HG03175 (cell line): Measurements from ENCODE around the gene SH2D3C.

Experiments
- ATAC-seq: cut with Tn5 transposase; IDR thresholded peaks from one replicate; pipeline ENCODE4 v1.9.1; 2021; ENCODE audit warnings: mild to moderate bottlenecking, moderate library complexity; ENCODE audit not compliant: unreplicated experiment

SH2D3C gene

DNA sequence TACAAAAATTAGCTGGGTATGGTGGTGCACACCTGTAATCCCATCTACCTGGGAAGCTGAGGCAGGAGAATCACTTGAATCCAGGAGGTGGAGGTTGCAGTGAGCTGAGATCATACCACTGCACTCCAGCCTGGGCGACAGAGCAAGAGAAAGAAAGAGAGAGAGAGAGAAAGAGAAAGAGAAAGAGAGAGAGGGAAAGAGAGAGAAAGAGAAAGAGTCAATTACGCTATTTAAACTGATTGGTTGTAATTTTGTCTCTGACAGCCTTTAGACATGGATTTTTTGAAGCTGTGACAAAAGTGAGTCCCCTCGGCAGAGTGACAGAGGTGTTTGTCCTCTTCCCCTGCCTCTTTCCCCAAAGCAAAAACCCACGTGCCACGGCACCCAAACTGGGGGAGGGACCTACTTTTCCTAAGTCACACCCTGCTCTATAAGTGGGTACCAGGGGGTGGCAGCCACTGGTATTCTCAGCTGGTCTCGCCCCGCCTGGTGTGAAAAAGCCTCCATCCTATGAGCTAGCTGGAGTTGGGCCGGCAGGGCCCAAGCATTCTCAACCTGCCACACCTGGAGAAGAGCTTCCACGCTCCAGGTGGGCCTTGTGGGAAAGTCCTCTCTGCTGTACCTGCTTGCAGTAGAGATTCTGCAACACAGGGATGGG is 75.0 kb downstream of the SH2D3C start:
- no peak for ATAC-seq

DNA sequence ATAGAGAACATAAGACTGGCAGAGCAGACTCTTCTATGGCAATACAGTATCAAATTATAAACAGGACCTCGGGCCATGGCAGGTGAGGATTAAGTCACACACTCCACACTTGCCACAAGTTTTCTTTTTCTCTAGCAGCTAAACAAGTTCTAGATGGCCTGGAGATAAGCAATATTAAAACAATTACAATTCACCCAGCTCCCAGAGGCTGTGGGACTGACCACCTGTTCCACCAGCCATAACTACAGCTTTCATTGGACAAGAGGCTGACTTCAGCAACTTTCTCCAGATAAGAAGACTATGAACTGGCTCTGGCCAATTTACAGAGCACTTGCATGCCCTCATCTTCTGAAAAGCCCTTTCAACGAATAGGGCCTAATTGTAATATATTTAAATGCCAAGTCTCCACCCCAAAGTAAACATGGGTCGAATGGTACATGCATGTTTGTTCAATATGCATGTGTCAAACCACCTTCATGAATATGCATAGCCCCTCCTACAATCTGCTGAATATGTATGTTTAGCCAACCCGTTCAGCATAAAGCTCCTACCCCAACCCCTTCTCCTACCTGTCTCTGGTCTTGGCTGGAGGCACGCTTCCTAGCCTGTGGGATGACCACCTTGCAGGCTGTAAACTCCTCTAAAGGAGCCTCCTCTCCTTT is 77.7 kb downstream of the SH2D3C start:
- no peak for ATAC-seq

DNA sequence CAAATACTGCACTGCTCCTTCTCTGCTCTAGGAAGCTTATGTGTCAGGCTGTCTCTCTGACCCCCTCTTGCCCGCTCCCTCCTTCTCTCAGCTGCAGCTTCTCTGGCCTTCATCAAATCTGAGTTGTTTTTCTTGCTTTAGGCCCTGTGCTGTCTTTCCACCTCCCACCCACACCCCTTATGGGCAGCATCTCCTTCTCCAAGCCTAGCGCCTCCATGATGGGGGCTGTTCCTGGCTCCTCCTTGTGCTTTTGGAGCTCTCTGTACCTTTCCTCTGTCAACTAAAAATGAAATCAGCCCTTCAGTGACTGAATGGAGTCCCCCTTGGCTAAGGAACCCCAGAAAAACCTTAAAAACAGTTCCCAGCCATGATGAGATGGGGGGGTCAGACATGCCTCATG is 78.3 kb downstream of the SH2D3C start:
- ATAC-seq: no peak

DNA sequence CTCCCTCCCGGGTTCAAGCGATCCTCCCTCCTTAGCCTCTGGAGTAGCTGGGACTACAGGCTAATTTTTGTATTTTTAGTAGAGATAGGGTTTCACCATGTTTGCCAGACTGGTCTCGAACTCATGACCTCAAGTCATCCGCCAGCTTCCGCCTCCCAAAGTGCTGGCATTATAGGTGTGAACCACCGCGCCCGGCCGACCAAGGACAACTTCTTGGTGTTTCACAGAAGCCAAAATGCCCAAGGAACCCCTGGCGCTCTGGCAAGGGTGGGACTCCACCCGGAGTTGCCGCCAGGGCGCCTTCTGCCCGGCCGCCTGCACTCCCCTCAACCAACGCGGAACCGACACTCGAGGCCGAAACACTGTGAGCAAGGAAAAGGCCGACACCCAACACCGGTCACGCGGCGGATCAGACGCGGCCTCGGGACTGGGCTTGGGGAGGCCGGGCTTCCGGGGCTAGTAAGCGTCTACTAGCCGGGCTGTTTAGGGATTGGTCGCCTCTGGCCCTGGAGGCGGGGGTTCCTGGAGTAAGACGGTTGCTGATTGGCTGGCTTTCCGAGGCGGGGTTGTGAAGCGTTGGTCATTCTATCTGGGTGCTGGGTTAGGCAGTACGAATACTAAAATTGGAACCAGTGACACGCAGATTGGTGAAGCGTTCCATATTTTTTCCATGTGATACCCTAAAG is 79.3 kb downstream of the SH2D3C start:
- peak; percentile 81 for ATAC-seq

DNA sequence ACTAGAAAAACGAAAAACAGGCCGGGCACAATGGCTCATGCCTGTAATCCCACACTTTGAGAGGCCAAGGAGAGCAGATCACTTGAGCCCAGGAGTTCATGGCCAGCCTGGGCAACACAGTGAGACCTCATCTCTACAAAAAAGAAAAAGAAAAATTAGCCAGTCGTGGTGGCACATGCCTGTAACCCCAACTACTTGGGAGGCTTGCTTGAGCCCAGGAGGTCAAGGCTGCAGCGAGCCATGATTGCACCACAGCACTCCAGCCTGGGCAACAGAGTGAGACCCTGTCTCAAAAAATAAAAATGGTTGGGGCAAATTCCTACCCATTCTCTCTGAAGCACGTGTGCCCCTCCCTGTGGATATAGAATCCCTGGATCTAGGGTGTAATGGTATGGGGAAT is 80.1 kb downstream of the SH2D3C start:
- no peak for ATAC-seq

DNA sequence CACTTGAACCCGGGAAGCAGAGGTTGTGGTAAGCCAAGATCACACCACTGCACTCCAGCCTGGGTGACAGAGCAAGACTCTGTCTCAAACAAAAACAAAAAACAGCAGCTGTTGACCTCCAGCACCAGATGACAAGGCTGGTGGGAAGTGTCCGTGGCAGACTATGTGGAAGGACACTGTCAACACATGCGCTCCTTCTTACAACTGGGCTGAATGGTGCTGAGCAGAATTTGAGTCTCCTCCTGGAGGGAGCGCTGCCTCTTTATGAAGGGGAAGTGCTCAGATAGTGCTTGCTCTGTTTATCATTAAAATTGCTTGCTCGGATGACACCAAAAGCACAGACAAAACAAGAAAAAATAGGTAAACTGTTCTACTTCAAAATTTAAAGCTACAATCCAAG is 80.9 kb downstream of the SH2D3C start:
- no peak for ATAC-seq

DNA sequence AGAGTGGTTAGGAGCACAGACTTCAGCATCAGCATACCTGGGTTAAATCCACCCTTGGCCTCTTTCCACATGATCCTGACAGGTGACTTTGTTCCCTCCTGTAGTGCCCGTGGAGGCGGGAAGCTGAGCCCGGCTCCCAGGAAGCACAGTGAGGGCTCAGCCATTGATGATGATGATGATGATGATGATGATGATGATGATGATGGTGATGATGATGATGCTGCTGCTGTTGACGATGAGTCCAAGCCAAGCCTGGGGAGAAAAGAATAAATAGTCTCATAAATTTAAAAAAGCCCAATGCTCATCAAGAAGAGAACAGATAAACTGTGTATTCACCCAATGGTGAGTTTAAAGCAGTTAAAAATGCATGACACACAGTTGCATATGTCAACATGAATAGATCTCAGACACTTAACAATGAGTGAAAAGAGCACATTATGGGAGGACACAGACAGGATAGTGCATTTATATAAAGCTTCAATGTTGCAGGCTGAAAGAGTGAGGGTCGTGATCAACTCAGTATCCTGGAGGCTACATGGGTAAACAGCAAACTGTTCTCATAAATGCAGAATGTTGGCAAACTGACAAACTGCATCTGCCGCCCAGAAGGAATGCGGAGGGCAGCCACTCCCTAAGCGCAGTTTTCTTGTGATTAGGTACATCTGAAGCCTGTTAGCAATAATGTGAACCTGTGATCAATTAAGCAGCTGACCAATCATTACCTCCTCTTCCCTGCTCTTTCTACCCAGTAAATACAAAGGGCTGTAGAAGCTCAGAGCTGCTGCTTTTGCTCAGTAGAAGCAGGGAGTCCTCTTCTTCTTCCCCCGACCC is 83.4 kb downstream of the SH2D3C start:
- ATAC-seq: no peak

DNA sequence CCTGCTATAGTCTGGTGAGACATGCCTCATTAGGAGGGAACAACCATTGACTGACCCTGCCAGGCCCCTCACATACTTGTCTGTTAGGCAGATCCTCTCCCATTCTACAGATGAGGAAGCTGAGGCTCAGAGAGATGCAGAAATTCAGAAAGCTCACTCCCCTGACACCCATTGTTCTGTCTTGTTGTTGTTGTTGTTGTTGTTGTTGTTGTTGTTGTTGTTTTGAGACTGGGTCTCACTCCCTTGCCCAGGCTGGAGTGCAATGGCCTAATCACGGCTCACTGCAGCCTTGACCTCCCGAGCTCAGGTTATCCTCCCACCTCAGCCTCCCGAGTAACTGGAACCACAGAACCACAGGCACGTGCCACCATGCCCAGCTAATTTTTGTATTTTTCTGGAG is 84.8 kb downstream of the SH2D3C start:
- ATAC-seq: no peak

DNA sequence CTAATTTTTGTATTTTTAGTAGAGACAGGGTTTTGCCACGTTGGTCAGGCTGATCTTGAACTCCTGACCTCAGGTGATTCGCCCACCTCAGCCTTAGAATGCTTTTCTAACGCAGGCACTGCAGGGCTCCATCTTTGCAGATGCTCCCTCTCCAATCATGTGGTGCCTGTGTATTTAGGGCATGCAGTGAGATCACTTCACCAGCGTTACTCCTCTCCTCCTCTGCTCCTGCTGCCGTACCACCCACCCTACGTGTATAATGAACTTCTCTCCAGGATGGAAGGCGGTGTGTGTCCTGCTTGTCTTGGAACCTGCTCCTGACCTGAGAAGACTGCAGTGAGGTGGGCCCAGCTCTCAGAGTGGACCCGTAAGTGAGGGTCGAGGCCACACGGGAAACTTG is 85.3 kb downstream of the SH2D3C start:
- no peak for ATAC-seq

DNA sequence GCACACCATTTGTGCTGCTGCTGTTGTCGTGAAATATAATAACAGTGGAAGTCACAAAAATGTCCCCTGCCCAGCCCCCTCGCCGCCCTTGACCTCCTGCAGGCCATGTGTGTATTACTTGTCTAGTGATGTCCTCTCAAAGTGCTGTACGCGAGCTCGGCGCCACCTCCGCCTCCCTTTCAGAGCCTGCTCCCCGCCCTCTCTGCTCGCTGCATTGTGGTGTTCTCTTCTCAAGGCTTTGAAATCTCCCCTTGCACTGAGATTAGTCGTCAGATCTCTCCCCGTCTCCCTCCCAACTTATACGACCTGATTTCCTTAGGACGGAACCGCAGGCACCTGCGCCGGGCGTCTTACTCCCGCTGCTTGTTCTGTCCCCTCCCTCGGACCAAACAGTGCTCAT is 86.4 kb downstream of the SH2D3C start:
- no peak for ATAC-seq

DNA sequence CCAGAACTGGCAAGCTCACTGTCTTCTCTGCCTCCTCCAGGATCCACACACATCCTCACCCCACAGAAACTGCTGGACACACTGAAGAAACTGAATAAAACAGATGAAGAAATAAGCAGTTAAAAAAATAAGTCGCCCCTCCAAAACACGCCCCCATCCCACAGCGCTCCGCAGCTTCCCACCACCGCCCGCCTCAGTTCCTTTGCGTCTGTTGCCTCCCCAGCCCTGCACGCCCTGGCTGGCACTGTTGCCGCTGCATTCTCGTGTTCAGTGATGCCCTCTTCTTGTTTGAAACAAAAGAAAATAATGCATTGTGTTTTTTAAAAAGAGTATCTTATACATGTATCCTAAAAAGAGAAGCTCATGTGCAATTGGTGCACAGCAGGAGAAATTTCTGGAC is 87.7 kb downstream of the SH2D3C start:
- no peak for ATAC-seq

DNA sequence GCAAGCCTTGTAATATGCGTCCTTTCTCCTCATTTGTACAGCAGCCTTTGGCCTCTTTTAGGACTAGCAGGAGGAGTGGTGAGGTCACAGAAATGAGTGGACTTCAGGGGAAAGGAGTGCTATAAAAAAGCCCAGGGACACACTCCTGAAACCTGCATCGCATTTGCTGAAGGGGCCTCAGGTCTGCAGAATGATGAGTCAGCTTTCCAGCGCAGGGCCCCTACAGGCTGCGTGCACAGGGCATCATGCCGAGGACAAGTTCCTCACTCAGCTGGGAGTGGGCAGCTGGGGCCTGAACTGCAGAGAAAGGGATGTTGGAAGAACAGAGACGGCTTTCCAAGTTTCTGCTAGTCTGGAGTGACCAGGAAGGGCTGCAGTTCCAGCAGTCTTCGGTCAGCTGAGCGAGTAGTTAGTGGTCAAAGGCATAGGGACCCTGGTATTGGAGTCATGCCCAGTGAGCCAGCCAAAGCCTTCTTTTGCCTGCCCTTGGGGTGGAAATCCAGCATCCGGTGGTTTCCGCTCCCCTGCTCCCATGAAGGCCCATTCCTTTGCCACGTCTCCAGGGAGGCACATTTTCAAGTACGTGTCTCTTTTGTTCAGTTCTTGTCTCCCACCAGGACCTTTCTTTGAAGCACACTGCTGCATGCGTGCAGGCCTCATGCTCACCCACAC is 89.0 kb downstream of the SH2D3C start:
- ATAC-seq: no peak
